Ascending aorta (tissue), 2 donors: ENCODE results near the gene AKT3. TPM values are rescaled to one million over a fixed set of nuclear protein-coding genes. Genes with fewer than 3 reads are reported as not detected.

Experiments
- DNase-seq, 2 donors: peaks; one replicate each; pipeline ENCODE4 v3.0.0-alpha.2; 2019; ENCODE audit warnings: low spot score in 2 of 2
- H3K27ac ChIP-seq, 2 donors: fragments of 200-600 bp; sonication (generic); one replicate each; pipeline ENCODE4 v1.5.1; 2016 to 2017; ENCODE audit warnings: mild to moderate bottlenecking in 1 of 2
- H3K27me3 ChIP-seq: fragments of 200-600 bp; sonication (generic); one replicate; pipeline ENCODE4 v1.5.1; 2017
- H3K36me3 ChIP-seq, 2 donors: fragments of 200-600 bp; sonication (generic); one replicate each; pipeline ENCODE4 v1.5.1; 2016
- H3K4me1 ChIP-seq, 2 donors: fragments of 200-600 bp; sonication (generic); one replicate each; pipeline ENCODE4 v1.5.1; 2016 to 2017; ENCODE audit warnings: mild to moderate bottlenecking in 1 of 2
- H3K4me3 ChIP-seq, 2 donors: fragments of 200-600 bp; sonication (generic); one replicate each; pipeline ENCODE4 v1.5.1; 2016 to 2017; ENCODE audit warnings: mild to moderate bottlenecking in 1 of 2
- H3K9me3 ChIP-seq, 2 donors: fragments of 200-600 bp; sonication (generic); one replicate each; pipeline ENCODE4 v1.5.1; 2016
- intact Hi-C: fragments of 100-400 bp; cut with DNase I; formaldehyde crosslinking; loops from one replicate; pipeline ENCODE4 v1.15.1; 2023
- total RNA-seq: library from RNA; depleted of rRNA; stranded (reverse); fragments of >200 nt; gene quantifications from one replicate; pipeline ENCODE4 v1.1.0, GENCODE V29; 2016
- TF ChIP-seq, protein P1 (sequence below), 3 experiments: fragments of 200-600 bp in 2 of 3; fragments of 450-650 bp in 1 of 3; sonication (generic) in 2 of 3; IDR thresholded peaks; one replicate each; pipeline ENCODE4 v1.5.1; 2016 to 2019; ENCODE audit warnings: antibody characterized with exemption in 3 of 3, mild to moderate bottlenecking in 1 of 3, moderate library complexity in 1 of 3

Gene AKT3
- total RNA-seq, 1 donor from 2014 or later: 38.0 TPM

DNA sequence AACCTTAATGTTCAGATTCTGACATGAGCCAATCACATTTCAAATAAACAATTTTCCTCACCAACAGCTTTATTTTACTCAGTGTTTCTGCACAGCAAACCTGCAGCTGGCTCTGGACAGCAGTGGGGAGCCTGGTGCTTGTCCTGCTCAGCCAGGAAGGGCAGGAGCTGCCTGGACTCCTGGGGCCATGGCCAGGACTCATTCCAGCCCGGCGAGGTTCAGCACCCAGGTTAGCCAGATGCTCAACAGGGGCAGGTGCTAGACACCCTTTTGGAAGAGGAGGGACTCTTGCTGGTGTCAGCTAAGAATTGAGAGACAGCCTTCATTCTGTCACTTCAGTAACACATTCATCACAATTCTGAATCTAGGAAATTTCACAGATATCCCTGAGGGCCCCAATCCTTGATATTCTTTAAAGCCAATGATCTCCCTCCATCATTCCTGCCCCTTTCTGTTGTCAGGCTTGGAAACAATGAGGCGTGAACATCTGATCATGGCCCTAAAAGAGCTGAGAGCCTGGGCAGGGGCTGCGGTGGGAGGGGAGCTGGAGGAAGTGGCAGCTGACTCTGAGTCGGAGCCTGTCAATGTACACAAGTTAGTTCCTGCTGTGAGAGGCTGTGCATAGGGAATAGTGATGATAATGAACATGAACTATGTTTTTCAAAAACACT lies 342.9 kb downstream of the AKT3 start:
- Histone ChIP-seq H3K27ac (no peak overlapping the region), H3K4me1 (no peaks in the 10 kb centered on the region), H3K4me3 (no peak overlapping the region), H3K36me3 (peaks cover 25 to 54% of the 10 kb centered on the region in 2 donors), H3K9me3 (no peaks in the 10 kb centered on the region), H3K27me3 (no peaks in the 10 kb centered on the region)
- DNase-seq: no peak
- intact Hi-C loops: no loop called here
- TF ChIP-seq, protein P1, sequence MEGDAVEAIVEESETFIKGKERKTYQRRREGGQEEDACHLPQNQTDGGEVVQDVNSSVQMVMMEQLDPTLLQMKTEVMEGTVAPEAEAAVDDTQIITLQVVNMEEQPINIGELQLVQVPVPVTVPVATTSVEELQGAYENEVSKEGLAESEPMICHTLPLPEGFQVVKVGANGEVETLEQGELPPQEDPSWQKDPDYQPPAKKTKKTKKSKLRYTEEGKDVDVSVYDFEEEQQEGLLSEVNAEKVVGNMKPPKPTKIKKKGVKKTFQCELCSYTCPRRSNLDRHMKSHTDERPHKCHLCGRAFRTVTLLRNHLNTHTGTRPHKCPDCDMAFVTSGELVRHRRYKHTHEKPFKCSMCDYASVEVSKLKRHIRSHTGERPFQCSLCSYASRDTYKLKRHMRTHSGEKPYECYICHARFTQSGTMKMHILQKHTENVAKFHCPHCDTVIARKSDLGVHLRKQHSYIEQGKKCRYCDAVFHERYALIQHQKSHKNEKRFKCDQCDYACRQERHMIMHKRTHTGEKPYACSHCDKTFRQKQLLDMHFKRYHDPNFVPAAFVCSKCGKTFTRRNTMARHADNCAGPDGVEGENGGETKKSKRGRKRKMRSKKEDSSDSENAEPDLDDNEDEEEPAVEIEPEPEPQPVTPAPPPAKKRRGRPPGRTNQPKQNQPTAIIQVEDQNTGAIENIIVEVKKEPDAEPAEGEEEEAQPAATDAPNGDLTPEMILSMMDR (IDR thresholded peaks at IDR 0.05): no peak

DNA sequence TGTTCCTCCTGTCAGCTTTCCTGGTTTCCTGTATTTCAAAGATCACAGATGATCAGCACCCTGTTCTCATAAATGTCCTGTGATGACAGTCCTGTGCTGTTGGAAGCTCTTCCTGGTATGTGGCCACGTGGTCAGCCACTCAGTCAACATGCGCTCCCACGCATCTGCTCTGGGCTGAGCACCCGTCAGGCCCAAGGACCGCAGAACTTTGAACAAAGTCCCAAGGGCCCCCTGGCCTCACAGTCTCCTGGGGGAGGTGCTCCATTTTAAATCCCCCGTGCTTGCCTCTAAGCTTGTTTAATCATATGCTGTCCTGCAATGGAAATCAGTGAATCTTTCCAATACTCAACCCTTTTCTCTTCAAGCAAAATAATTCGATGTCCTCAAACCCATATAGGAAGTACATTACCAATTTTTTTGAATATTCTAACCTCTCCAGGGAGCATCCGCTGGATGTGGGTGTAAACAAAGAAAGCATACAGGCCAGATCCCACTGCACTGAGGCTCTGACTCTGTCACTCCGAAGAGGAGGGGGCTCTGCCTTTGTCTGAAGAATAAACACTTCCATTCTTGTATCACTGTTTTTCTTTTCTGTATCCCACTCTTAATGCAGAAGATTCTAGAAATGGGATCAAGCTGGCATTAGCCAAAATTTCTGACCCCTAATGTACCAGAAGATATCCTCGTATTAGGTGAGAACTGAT lies 343.9 kb downstream of the AKT3 start:
- no peaks in the 10 kb centered on the region for H3K9me3 ChIP-seq
- no peak for DNase-seq
- TF ChIP-seq, protein P1 (IDR thresholded peaks at IDR 0.05): no peak
- no peaks in the 10 kb centered on the region for H3K4me1 ChIP-seq
- peaks cover 17 to 51% of the 10 kb centered on the region in 2 donors for H3K36me3 ChIP-seq
- no peak overlapping the region for H3K27ac ChIP-seq
- H3K4me3 ChIP-seq: no peak overlapping the region
- intact Hi-C loops: no loop called here
- no peaks in the 10 kb centered on the region for H3K27me3 ChIP-seq

DNA sequence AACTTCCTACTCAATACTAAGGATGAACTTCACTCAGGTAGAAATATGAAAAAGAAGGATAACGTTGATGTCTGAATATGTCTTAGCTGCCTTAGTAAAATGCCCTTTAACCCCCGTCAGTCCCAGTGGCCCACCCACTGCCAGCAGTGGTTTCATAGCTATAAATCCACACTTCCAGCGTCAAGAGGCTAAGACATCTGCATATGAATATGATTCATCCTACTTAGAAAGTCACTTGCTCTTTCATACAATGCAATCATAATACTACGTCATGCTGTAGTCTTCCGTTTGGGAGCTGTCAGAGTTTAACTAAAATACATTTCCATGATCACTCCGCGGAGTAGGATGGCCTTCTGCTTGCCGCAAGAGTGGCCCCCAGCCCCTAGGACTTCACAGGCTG lies 346.9 kb downstream of the AKT3 start:
- no peak overlapping the region for H3K27ac ChIP-seq
- no peak for DNase-seq
- H3K4me1 ChIP-seq: no peaks in the 10 kb centered on the region
- TF ChIP-seq, protein P1 (IDR thresholded peaks at IDR 0.05): no peak
- no peaks in the 10 kb centered on the region for H3K27me3 ChIP-seq
- H3K9me3 ChIP-seq: no peaks in the 10 kb centered on the region
- H3K4me3 ChIP-seq: no peak overlapping the region
- intact Hi-C loops: no loop called here
- H3K36me3 ChIP-seq: peaks cover 7 to 36% of the 10 kb centered on the region in 2 donors

DNA sequence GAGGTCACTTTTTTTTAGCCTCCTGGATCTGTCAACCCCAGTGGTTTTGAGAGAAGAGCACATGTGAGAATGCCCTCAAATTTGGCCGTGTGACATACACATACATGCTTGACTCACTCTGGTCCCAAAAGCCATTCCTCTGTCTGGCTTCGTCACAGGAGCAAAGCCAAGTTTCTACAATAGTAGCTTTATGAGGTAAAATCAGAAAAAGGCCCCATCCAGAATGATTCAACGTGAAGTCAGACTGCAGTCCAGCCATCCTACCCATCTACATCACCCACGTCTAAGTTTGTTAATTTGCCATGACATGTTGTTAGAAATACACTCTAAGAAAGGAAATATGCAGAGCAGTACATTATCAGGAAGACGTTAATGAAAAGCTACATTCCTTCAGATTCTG lies 349.0 kb downstream of the AKT3 start:
- peaks cover 0 to 4% of the 10 kb centered on the region in 2 donors for H3K4me1 ChIP-seq

DNA sequence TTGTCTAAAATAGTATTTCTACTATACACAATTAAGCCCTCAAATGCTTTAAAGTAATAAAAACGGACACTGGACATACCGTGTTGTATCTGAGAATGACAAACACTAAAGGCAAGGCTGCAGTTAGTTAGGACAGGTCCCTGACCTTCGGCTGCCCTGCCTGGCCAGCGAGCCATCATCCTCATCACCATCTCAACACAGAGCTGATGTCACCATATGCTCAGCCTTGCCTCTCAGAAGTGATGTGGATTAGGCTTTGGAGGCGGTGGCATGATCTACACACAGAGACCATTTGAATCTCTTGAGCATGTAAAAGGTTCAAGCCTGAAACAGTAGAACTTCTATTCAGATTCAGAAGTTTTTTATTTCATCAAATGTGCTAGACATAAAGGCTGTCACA lies 349.5 kb downstream of the AKT3 start:
- DNase-seq: no peak
- peak overlapping the region in 1 of 2 donors; percentile 16 for H3K27ac ChIP-seq
- no peaks in the 10 kb centered on the region for H3K9me3 ChIP-seq
- TF ChIP-seq, protein P1 (IDR thresholded peaks at IDR 0.05): no peak
- no peaks in the 10 kb centered on the region for H3K27me3 ChIP-seq
- H3K4me1 ChIP-seq: peaks cover 0 to 6% of the 10 kb centered on the region in 2 donors
- intact Hi-C loops: no loop called here
- H3K4me3 ChIP-seq: no peak overlapping the region
- peaks cover 7 to 29% of the 10 kb centered on the region in 2 donors for H3K36me3 ChIP-seq

More for the DNA sequence above, 349.0 kb downstream of the AKT3 start:
- peaks cover 7 to 29% of the 10 kb centered on the region in 2 donors for H3K36me3 ChIP-seq
- no peak for DNase-seq
- no peaks in the 10 kb centered on the region for H3K27me3 ChIP-seq
- no peak overlapping the region for H3K4me3 ChIP-seq
- TF ChIP-seq, protein P1 (IDR thresholded peaks at IDR 0.05): no peak
- peak overlapping the region; percentile 16 to 31 for H3K27ac ChIP-seq
- intact Hi-C loops: no loop called here
- no peaks in the 10 kb centered on the region for H3K9me3 ChIP-seq
